BLaER1 treated with 17β-estradiol and CSF1 and Interleukin-3, amounts not matched to agents 10 nM and 100 nM (cell line): ENCODE measurements around the gene NECTIN2.

Source experiments
- H3K27ac ChIP-seq, 11 experiments: shearing (Covaris generic); formaldehyde crosslinking; 2 replicates each; pipeline ENCODE4 v1.8.1; 2022
- H3K27me3 ChIP-seq, 11 experiments: shearing (Covaris generic); formaldehyde crosslinking; 2 replicates each; pipeline ENCODE4 v1.8.1; 2022
- H3K36me3 ChIP-seq, 11 experiments: shearing (Covaris generic); formaldehyde crosslinking; 2 replicates each; pipeline ENCODE4 v1.8.1; 2022
- H3K4me1 ChIP-seq, 10 experiments: shearing (Covaris generic); formaldehyde crosslinking; 2 replicates each; pipeline ENCODE4 v1.8.1; 2022
- H3K4me2 ChIP-seq, 11 experiments: shearing (Covaris generic); formaldehyde crosslinking; 2 replicates each; pipeline ENCODE4 v1.8.1; 2022
- H3K4me3 ChIP-seq, 10 experiments: shearing (Covaris generic); formaldehyde crosslinking; 2 replicates each; pipeline ENCODE4 v1.8.1; 2022
- H3K9ac ChIP-seq, 11 experiments: shearing (Covaris generic); formaldehyde crosslinking; 2 replicates each; pipeline ENCODE4 v1.8.1; 2022
- H3K9me3 ChIP-seq, 11 experiments: shearing (Covaris generic); formaldehyde crosslinking; replicated peaks in 1 of 11; 2 replicates each; pipeline ENCODE4 v1.8.1; 2022
- H4K20me1 ChIP-seq, 11 experiments: shearing (Covaris generic); formaldehyde crosslinking; 2 replicates each; pipeline ENCODE4 v1.8.1; 2022
- Cebpa-rat ChIP-seq, 11 experiments: shearing (Covaris generic); IDR thresholded peaks; 2 replicates each; pipeline ENCODE4 v1.8.1; 2022

Gene NECTIN2

DNA sequence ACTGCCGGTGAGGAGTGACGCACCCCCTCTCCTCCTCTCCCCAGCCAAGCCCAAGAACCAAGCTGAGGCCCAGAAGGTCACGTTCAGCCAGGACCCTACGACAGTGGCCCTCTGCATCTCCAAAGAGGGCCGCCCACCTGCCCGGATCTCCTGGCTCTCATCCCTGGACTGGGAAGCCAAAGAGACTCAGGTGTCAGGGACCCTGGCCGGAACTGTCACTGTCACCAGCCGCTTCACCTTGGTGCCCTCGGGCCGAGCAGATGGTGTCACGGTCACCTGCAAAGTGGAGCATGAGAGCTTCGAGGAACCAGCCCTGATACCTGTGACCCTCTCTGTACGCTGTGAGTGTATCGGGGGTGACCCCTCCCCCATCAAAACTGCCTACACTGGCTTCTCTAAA, 25.7 kb downstream of the NECTIN2 start:
- H4K20me1 ChIP-seq, result peaks cover 0 to 51% (median 3%) of the 10 kb centered on the region in 11 experiments; a peak in 10 of 22 replicates
- peaks cover 24 to 74% (median 53%) of the 10 kb centered on the region in 10 experiments for H3K4me1 ChIP-seq
- H3K4me3 ChIP-seq, result no peak overlapping the region
- H3K9me3 ChIP-seq, result peaks cover 0 to 7% (median 0%) of the 10 kb centered on the region in 11 experiments; a peak in 2 of 22 replicates
- peaks cover 66 to 93% (median 80%) of the 10 kb centered on the region in 11 experiments for H3K36me3 ChIP-seq
- H3K27me3 ChIP-seq, result no peaks in the 10 kb centered on the region
- H3K4me2 ChIP-seq, result peak overlapping the region in 2 of 11 experiments; percentile 81 to 90; a peak in 2 of 22 replicates
- H3K27ac ChIP-seq, result peak overlapping the region in 1 of 11 experiments; percentile 77; a peak in 2 of 22 replicates
- TF ChIP-seq Cebpa-rat (IDR thresholded peaks at IDR 0.05), result no peak
- H3K9ac ChIP-seq, result no peak overlapping the region

DNA sequence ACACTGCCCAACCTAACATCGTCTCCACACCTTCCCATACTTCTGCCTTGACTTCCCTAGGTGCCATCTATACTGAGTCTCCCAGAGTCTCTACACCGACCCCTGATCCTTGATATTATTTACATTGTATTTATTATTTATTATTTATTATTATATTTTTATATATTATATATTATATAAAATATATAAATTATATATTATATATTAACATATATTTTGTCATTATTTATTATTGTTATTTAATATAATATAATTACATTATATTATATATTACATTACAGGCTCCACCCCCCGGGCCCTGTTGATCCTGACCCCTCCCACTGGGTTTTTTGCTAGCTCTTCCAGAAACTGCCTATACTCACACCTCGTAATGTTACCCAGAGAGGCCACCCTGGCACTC, 26.6 kb downstream of the NECTIN2 start:
- Histone ChIP-seq H3K27ac (no peak overlapping the region; a peak in 2 of 22 replicates), H3K9ac (no peak overlapping the region), H3K27me3 (no peaks in the 10 kb centered on the region), H3K4me2 (peak overlapping the region in 7 of 11 experiments; percentile 3 to 53 (median 34); a peak in 7 of 22 replicates), H3K9me3 (peaks cover 0 to 5% (median 0%) of the 10 kb centered on the region in 11 experiments; a peak in 2 of 22 replicates), H3K36me3 (peaks cover 68 to 93% (median 80%) of the 10 kb centered on the region in 11 experiments), H3K4me1 (peaks cover 33 to 77% (median 58%) of the 10 kb centered on the region in 10 experiments), H3K4me3 (no peak overlapping the region), H4K20me1 (peaks cover 0 to 59% (median 3%) of the 10 kb centered on the region in 11 experiments; a peak in 11 of 22 replicates)
- TF ChIP-seq Cebpa-rat (IDR thresholded peaks at IDR 0.05), result no peak

DNA sequence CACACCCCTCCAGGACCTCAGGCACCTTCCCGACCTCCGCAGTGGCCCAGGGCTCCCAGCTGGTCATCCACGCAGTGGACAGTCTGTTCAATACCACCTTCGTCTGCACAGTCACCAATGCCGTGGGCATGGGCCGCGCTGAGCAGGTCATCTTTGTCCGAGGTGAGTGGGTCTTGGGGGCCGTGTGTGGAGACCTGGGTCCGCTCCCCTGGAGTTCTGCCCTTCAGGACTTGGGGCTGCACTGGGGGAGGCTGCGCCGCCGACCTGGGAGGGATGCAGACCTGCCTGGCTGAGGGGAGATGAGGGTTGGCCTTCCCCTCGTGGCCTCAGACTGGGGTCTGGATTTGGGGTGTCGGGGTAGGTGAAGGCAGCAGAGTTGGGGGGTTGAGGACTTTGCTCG, 28.2 kb downstream of the NECTIN2 start:
- Histone ChIP-seq H3K27me3 (no peaks in the 10 kb centered on the region), H3K4me1 (peaks cover 41 to 74% (median 51%) of the 10 kb centered on the region in 10 experiments), H3K4me3 (no peak overlapping the region), H4K20me1 (peaks cover 0 to 60% (median 3%) of the 10 kb centered on the region in 11 experiments; a peak in 11 of 22 replicates), H3K36me3 (peaks cover 70 to 92% (median 84%) of the 10 kb centered on the region in 11 experiments), H3K4me2 (no peak overlapping the region), H3K9me3 (no peaks in the 10 kb centered on the region), H3K27ac (peak overlapping the region in 4 of 11 experiments; percentile 1 to 50 (median 9); a peak in 5 of 22 replicates), H3K9ac (no peak overlapping the region)
- no peak for TF ChIP-seq Cebpa-rat (IDR thresholded peaks at IDR 0.05)

DNA sequence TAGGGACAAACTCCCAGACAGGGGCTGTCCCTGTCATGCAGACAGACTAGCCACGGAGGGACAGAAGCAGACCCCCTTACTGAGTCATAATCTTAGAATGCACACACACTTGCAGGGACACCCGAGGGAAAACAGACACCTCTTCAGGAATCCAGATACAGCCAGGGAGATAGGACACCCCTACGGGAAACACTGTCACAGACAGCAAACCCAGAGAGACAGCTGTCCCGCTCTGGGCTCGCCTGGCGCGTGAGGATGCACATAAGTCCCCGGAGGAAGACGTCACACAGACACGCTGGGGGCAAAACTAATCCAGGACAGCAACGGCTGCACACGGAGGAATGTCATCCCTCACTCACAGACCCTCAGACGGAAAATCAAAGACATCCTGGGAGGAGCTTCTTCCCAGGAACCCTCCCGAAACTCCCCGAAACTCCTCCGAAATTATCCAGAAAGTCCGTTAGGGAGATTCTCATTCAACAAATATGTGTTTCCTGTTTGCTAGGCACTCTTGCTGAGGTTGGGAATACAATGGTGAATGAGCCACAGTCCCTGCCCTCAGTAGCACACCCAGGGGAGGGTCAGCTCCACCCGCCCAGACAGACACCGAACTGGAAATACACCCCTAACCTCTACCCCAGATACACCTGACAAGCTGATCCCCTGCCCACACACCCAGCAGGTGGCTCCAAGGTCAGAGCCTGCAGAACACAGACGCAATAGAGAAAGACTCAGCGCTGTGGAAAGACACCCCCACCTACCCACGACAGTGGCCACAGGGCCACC, 29.8 kb downstream of the NECTIN2 start:
- no peaks in the 10 kb centered on the region for H3K9me3 ChIP-seq
- peak overlapping the region in 2 of 11 experiments; percentile 2 to 12; a peak in 3 of 22 replicates for H3K27ac ChIP-seq
- TF ChIP-seq Cebpa-rat (IDR thresholded peaks at IDR 0.05), result no peak
- H3K4me2 ChIP-seq, result peak overlapping the region in 4 of 11 experiments; percentile 32 to 69 (median 67); a peak in 2 of 22 replicates
- peaks cover 0 to 58% (median 3%) of the 10 kb centered on the region in 11 experiments; a peak in 10 of 22 replicates for H4K20me1 ChIP-seq
- H3K9ac ChIP-seq, result peak overlapping the region in 2 of 11 experiments; percentile 5 to 58; a peak in 3 of 22 replicates
- H3K4me1 ChIP-seq, result peaks cover 28 to 64% (median 47%) of the 10 kb centered on the region in 10 experiments
- no peak overlapping the region for H3K4me3 ChIP-seq
- no peaks in the 10 kb centered on the region for H3K27me3 ChIP-seq
- peaks cover 73 to 98% (median 89%) of the 10 kb centered on the region in 11 experiments for H3K36me3 ChIP-seq

DNA sequence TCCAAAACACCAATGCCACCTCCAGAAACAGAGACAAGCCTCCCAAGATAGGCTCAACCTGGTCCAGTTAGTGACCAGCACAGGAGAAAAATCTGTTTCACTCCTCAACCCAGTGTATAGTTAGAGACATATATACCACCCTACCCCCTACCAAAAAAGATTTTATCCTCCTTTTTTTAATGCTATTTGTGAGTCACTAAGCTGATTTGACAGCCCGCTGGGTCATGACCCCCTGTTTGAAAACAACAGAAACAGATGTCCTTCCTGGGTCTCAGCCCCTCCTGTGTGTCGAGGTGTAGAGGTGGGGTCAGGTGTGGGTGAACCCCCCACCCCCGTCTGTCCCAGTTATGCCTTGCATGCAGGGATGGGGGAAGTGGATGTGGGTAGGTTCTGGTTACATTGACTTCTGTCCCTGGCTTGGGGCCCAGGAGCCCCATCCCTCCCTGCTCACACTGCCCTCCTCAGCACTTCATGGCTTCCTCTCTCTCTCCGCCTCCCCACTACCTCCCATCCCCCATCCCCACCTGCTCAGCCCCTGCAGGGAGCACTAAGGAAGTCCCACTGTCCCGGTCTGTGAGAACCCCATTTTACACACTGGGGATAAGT, 30.9 kb downstream of the NECTIN2 start:
- Histone ChIP-seq H3K9ac (peak overlapping the region in 9 of 11 experiments; percentile 5 to 58 (median 31); a peak in 15 of 22 replicates), H3K4me2 (peak overlapping the region; percentile 16 to 69 (median 56))

DNA sequence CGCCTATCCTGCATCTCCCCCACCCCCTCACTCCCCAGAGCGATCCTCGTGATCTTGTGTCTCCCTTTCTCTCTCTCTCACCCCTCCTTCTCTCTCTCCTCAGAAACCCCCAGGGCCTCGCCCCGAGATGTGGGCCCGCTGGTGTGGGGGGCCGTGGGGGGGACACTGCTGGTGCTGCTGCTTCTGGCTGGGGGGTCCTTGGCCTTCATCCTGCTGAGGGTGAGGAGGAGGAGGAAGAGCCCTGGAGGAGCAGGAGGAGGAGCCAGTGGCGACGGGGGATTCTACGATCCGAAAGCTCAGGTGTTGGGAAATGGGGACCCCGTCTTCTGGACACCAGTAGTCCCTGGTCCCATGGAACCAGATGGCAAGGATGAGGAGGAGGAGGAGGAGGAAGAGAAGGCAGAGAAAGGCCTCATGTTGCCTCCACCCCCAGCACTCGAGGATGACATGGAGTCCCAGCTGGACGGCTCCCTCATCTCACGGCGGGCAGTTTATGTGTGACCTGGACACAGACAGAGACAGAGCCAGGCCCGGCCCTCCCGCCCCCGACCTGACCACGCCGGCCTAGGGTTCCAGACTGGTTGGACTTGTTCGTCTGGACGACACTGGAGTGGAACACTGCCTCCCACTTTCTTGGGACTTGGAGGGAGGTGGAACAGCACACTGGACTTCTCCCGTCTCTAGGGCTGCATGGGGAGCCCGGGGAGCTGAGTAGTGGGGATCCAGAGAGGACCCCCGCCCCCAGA, 32.2 kb downstream of the NECTIN2 start:
- peaks cover 18 to 44% (median 35%) of the 10 kb centered on the region in 10 experiments for H3K4me1 ChIP-seq
- H3K9ac ChIP-seq, result peak overlapping the region in 4 of 11 experiments; percentile 13 to 50 (median 28); a peak in 2 of 22 replicates
- no peaks in the 10 kb centered on the region for H3K9me3 ChIP-seq
- H3K27me3 ChIP-seq, result no peaks in the 10 kb centered on the region
- H3K4me3 ChIP-seq, result no peak overlapping the region
- H3K27ac ChIP-seq, result peak overlapping the region in 2 of 11 experiments; percentile 17 to 36; a peak in 3 of 22 replicates
- H3K4me2 ChIP-seq, result peak overlapping the region in 2 of 11 experiments; percentile 35 to 47; a peak in 2 of 22 replicates
- H3K36me3 ChIP-seq, result peaks cover 53 to 98% (median 67%) of the 10 kb centered on the region in 11 experiments
- peaks cover 0 to 56% (median 0%) of the 10 kb centered on the region in 11 experiments; a peak in 8 of 22 replicates for H4K20me1 ChIP-seq
- no peak for TF ChIP-seq Cebpa-rat (IDR thresholded peaks at IDR 0.05)

More for the DNA sequence above, 30.9 kb downstream of the NECTIN2 start:
- no peaks in the 10 kb centered on the region for H3K27me3 ChIP-seq
- H3K4me3 ChIP-seq, result no peak overlapping the region
- peaks cover 61 to 98% (median 77%) of the 10 kb centered on the region in 11 experiments for H3K36me3 ChIP-seq
- H3K4me1 ChIP-seq, result peaks cover 18 to 53% (median 46%) of the 10 kb centered on the region in 10 experiments
- H3K27ac ChIP-seq, result peak overlapping the region in 7 of 11 experiments; percentile 12 to 38 (median 25); a peak in 9 of 22 replicates
- peaks cover 0 to 56% (median 0%) of the 10 kb centered on the region in 11 experiments; a peak in 9 of 22 replicates for H4K20me1 ChIP-seq
- no peaks in the 10 kb centered on the region for H3K9me3 ChIP-seq
- no peak for TF ChIP-seq Cebpa-rat (IDR thresholded peaks at IDR 0.05)

DNA sequence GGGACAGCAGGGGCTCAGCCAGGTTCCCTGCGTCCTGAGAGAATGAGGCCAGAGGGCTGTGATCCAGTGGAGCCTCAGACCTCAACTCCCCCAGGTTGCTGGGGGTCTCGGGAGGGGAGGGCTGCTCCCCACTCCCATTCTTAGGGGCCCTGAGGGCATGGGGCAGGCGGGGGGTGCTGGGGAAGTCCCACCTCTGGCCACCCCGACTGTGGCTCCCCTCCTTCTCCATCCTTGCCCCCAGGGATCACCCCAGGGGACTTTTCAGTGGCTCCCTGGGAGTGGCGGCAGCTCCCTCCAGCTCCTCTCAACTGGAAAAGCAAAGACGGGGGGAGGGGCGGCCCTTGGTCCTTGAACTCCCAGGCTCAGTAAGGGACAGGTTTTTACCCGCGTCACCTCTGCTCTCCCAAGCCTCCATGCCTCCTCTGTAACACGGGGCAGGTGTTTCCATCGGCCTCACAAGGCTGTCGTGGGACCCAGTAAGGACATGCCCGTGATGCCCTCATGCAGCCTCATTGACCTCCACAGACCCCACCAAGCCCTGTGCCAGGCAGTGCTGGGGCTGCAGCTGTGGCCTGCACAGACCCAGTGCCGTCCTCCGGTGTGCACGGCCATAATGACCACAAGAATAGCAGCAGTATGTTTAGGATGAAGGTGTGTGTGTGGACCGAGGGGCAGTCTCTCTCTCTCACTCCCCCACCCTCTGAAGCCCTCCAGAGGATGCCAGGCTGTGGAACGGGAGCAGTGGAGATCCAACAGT, 33.4 kb downstream of the NECTIN2 start:
- Histone ChIP-seq H3K27ac (peak overlapping the region in 7 of 11 experiments; percentile 16 to 36 (median 24); a peak in 9 of 22 replicates), H3K4me2 (peak overlapping the region in 8 of 11 experiments; percentile 9 to 53 (median 40); a peak in 11 of 22 replicates), H3K9ac (peak overlapping the region in 8 of 11 experiments; percentile 11 to 52 (median 28); a peak in 10 of 22 replicates), H4K20me1 (peaks cover 0 to 51% (median 0%) of the 10 kb centered on the region in 11 experiments; a peak in 8 of 22 replicates), H3K4me1 (peaks cover 18 to 41% (median 32%) of the 10 kb centered on the region in 10 experiments), H3K9me3 (no peaks in the 10 kb centered on the region), H3K36me3 (peaks cover 50 to 98% (median 64%) of the 10 kb centered on the region in 11 experiments), H3K4me3 (no peak overlapping the region), H3K27me3 (no peaks in the 10 kb centered on the region)
- no peak for TF ChIP-seq Cebpa-rat (IDR thresholded peaks at IDR 0.05)
